22Rv1 (cell line): Measurements from ENCODE around the gene FAT2.

Experiments
- ZFX ChIP-seq: fragments of 450-650 bp; IDR thresholded peaks from 2 replicates; pipeline ENCODE4 v1.6.1; 2017; ENCODE audit warnings: antibody characterized with exemption, borderline replicate concordance
- TF ChIP-seq, protein P1 (sequence below): fragments of 450-650 bp; IDR thresholded peaks from 2 replicates; pipeline ENCODE4 v1.5.1; 2017; ENCODE audit warnings: mild to moderate bottlenecking

GRCh38 chr5:151568036-151568435 is 23.1 kb downstream of the FAT2 start:
- TF ChIP-seq, protein P1, sequence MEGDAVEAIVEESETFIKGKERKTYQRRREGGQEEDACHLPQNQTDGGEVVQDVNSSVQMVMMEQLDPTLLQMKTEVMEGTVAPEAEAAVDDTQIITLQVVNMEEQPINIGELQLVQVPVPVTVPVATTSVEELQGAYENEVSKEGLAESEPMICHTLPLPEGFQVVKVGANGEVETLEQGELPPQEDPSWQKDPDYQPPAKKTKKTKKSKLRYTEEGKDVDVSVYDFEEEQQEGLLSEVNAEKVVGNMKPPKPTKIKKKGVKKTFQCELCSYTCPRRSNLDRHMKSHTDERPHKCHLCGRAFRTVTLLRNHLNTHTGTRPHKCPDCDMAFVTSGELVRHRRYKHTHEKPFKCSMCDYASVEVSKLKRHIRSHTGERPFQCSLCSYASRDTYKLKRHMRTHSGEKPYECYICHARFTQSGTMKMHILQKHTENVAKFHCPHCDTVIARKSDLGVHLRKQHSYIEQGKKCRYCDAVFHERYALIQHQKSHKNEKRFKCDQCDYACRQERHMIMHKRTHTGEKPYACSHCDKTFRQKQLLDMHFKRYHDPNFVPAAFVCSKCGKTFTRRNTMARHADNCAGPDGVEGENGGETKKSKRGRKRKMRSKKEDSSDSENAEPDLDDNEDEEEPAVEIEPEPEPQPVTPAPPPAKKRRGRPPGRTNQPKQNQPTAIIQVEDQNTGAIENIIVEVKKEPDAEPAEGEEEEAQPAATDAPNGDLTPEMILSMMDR = no peak
- no peak for TF ChIP-seq ZFX
